Endometrium (tissue), 2 donors: ENCODE data around the gene MRTFB.

Source experiments
- FAIRE-seq: peaks from 2 replicates; lab custom pipeline; 2012; peaks lifted over from hg19 to GRCh38; lab: Jason Lieb, UNC
- donor health status: control.
- donor health status: control.

Gene MRTFB

GRCh38 chr16:14186007-14186794, 115.1 kb downstream of the MRTFB start:
- no peak for FAIRE-seq

DNA sequence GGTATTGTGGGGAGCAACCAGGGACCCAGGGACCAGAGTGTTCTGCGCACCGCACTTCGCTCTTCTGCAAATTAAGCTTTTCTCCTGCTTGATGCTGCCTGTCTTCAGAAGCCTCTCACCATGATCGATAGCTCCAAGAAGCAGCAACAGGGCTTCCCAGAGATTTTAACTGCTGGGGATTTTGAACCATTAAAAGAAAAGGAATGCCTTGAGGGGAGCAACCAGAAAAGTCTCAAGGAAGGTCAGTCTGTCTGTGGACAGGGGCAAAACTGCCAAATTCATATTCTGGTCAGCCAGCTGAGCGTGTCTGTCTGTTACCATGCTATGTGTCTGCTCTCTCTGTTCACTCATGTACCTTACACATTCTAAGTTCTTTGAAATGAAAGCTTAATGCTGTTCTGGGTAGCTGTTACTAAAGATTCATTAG, 115.7 kb downstream of the MRTFB start:
- no peak for FAIRE-seq

GRCh38 chr16:14187517-14188338, 116.6 kb downstream of the MRTFB start:
- FAIRE-seq, result no peak

GRCh38 chr16:14193316-14193871, 122.3 kb downstream of the MRTFB start:
- FAIRE-seq, result no peak

- FAIRE-seq, result no peak
Measured at GRCh38 chr16:14194721-14195120, 123.6 kb downstream of the MRTFB start.

- no peak for FAIRE-seq
Measured at GRCh38 chr16:14196011-14196410, 124.9 kb downstream of the MRTFB start.

- FAIRE-seq, result no peak
Measured at GRCh38 chr16:14196539-14196938, 125.4 kb downstream of the MRTFB start.

DNA sequence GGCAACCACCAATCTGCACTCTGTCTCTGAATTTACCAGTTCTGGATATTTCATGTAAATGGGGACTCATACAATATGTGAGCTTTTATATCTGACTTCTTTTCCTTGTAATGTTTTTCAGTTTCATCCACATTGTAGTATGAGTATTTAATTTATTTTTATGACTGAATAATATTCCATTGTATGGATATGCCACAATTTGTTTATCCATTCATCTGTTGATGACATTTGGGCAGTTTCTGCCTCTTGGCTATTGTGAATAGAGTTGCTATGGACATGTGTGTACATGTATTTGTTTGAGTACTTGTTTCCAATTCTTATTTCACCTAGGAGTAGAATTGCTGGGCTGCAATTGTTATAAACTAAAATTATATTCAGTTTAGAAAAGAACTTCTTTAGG, 126.9 kb downstream of the MRTFB start:
- no peak for FAIRE-seq

DNA sequence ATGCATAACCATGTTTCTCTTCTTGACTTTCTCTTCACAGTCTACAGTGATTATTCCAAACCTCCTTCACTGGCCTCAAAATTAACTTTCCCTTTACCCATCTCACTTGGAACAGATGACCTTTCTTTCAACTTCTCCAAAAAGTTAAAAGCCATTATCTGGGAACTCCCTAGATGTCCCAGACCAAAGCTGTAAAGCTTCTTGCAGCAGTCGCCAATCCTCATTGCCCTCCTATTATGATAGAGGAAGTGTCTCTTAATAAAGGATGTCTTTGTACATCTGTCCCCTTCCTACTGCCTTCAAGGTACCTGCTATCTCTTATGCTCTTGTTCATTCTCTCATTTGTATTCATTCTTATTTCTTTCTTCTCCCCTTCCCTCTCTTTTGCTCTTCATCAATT, 127.5 kb downstream of the MRTFB start:
- FAIRE-seq, result no peak

DNA sequence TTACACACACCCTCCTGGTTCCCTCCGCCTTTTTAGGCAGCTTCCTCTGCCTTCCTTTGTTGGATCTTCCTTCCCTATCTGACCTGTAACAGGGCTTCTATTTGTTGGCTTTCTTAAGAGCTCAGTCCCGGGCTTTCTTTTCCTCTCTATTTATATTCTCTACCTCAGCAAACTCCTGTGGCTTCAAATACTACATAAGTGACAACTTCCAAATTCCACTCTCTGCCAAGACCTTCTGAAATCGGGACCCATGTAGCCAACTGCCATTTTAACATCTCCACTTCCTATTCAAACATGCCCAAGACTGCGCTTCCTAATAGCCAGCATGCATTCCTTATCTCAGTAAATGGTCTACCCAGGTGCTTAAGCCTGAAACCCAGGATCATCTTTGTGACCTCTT, 128.1 kb downstream of the MRTFB start:
- no peak for FAIRE-seq

GRCh38 chr16:14199624-14200023, 128.5 kb downstream of the MRTFB start:
- no peak for FAIRE-seq

- no peak for FAIRE-seq
Measured at GRCh38 chr16:14202095-14202494, 131.0 kb downstream of the MRTFB start.

DNA sequence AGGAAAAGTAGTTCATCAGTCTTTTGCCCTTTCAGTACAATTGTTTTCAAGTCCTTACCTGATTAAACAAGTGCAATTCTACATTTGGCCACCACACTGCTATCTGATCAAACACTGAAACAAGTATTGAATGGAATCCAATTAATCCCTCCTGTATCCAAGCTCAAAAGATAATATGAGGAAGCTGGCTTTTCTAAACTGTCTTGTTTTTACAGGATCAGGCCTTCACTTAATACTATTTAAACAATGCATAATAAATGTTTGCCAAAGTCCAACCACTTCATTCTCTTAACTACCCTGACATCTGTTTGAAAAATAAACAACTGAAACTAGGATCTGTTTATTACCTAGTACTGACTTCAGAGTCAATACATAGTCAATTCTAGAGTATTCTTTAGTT, 131.6 kb downstream of the MRTFB start:
- no peak for FAIRE-seq

DNA sequence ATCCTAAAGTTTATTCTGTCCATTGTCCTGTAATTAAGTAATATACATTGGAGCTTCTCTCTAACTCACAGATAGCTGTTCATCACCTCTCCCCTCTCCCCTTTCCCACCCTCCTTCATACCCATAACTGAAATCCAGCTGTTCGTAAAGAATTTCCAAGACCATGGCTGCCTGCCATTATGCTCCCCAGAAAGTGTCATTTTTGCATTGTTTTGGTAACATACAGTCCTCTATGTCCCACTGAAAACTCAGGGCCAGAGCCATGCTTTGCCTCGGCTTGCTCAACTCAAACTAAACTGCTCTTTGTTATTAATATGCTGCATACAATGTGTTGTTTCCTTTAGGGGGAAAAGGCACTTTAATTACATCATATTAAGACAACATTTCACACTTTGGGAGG, 132.0 kb downstream of the MRTFB start:
- FAIRE-seq, result no peak

DNA sequence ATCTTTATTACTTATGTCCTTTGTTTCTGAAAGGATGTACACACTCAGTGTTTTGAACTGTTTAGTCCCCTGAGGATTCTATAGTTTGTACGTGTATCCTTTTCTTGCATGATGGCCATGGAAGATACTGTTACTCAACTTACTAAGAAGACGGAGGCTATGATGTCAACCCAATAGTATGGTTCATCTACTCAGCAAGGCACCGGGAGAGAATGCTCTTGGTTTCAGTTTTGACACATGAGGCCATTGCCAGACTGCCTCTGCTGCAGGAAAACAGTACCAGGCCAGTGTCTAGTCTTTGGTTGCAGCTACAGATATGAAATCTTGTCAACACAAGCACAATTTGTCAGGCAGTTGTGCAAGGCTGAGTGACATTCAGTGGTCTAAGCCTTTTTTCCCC, 134.5 kb downstream of the MRTFB start:
- FAIRE-seq, result no peak

- FAIRE-seq, result no peak
Measured at GRCh38 chr16:14211856-14212543, 140.9 kb downstream of the MRTFB start.

- FAIRE-seq, result no peak
Measured at GRCh38 chr16:14215941-14216340, 144.8 kb downstream of the MRTFB start.

DNA sequence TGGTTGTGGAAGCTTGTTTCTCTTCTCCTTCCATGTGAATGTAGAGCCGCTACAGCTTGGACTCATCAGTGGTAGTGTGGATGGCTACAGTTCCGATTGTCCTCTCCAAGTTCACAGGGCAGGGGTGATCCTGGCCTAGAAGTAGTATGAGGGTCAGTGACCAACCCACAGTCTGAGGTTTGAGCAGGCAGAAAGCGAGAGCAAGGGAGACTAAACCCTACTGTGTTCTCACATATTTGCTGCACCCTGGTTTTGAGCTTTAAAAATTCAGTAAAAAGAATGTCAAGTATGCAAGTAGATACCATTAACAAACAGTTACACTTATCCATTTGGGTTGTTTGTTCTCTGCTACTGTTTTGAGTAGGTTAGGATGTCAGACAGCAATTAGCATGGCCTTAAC, 148.9 kb downstream of the MRTFB start:
- no peak for FAIRE-seq

GRCh38 chr16:14223632-14224031, 152.5 kb downstream of the MRTFB start:
- FAIRE-seq, result no peak

DNA sequence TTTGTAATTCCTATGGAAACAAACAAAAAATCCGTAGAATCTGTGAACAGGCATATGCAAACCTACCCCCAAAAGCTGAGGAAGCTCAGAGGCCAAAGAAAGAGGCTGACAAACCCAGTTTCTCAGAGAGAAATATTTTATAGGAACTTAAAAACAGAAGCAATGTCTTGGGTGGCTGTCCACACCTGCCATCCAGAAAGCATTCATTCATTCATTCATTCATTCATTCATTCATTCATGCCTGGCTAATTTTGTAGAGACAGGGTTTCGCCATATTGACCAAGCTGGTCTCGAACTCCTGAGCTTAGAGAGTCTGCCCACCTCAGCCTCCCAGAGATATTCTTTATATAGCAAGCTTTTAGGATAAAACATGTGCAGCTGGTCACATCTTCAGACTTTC, 154.3 kb downstream of the MRTFB start:
- FAIRE-seq, result no peak

DNA sequence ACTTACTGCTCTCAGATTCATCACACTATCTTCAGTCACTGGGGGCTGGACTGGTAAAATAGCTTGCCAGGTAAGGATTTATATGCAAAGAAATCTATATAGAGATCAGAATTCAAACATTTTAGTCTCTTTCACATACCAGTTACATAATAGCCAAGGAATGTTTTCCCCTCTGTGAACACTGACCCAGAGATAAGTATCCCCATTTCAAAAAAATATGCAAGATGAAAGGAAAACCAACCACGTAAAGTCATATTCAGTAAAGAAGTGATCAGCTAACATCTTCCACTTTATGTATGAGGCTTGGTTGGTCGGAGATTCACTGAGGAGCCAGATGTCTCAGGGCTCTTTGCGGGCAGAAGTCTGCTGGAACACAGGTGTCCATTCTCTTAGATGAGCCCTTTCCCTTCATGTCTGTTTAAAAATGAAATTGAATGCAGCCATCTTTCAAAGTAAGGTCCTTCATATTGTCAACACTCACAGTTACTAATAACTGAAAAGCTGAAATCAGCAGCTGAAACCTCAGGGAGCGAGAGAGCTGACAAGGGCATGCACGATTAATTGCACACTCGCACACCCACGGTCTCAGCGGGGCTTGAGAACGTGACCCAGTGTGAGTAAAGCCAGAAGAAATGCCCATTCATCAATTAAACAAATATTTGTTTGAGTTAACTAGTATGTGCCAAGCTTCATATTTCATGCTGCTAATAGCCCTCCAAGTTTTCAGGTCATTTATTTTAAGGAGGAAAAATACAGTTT, 161.2 kb downstream of the MRTFB start:
- FAIRE-seq, result no peak

DNA sequence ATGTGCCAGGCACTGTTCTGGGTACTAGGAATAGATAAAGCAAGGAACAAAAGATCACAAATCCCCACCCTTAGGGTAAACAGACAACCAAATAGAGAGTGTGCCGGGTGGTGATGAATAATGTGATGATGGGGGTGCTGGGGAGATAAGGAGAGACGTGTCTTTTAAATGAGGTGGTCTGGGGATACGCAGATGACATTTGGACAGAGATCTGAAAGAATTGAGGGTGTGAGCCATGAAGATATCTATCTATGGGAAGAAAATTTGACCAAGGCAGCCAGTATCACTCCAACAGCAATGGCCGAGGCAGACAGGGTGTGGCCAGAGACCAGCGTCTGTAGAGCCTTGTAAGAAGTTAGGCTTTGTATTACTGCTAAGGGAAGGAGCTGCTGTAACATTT, 165.3 kb downstream of the MRTFB start:
- no peak for FAIRE-seq
